CD14-positive monocyte (primary cell): ENCODE results near the gene HS6ST1. TPM values are rescaled to one million over a fixed set of nuclear protein-coding genes. Genes with fewer than 3 reads are reported as not detected.

Source experiments
- DNase-seq, 3 donors: peaks; one replicate each; pipeline ENCODE4 v3.0.0-alpha.2; 2011 to 2022
- H2AFZ ChIP-seq: 2 replicates; pipeline ENCODE4 v1.6.0; 2012; ENCODE audit warnings: mild to moderate bottlenecking, low read depth, low read length, inconsistent platforms; ENCODE audit not compliant: insufficient read depth, poor library complexity, severe bottlenecking
- H3K27ac ChIP-seq, 2 donors: 1 replicate in 1 of 2; 2 replicates in 1 of 2; pipeline ENCODE4 v1.5.1; 2012 to 2013; ENCODE audit warnings: low read length in 2 of 2, control low read depth in 1 of 2, inconsistent platforms in 1 of 2, low read depth in 1 of 2, mild to moderate bottlenecking in 1 of 2
- H3K27me3 ChIP-seq, 2 donors: one replicate each; pipeline versions ENCODE4 v1.6.0 to v1.6.1; 2011 to 2013; ENCODE audit warnings: low read length in 2 of 2; ENCODE audit not compliant: control insufficient read depth in 2 of 2, insufficient read depth in 2 of 2
- H3K36me3 ChIP-seq, 2 donors: replicated peaks in 1 of 2; 1 replicate in 1 of 2; 2 replicates in 1 of 2; pipeline versions ENCODE4 v1.5.1 to v1.6.1; 2012 to 2013; ENCODE audit warnings: low read length in 2 of 2, control low read depth in 1 of 2, inconsistent platforms in 1 of 2, mild to moderate bottlenecking in 1 of 2; ENCODE audit not compliant: insufficient read depth in 2 of 2, control insufficient read depth in 1 of 2
- H3K4me1 ChIP-seq, 2 donors: 1 replicate in 1 of 2; 2 replicates in 1 of 2; pipeline versions ENCODE4 v1.5.1 to v1.6.1; 2012 to 2013; ENCODE audit warnings: low read length in 2 of 2, control low read depth in 1 of 2, inconsistent platforms in 1 of 2, mild to moderate bottlenecking in 1 of 2, moderate library complexity in 1 of 2; ENCODE audit not compliant: insufficient read depth in 2 of 2, control insufficient read depth in 1 of 2
- H3K4me2 ChIP-seq: replicated peaks from 2 replicates; pipeline ENCODE3; 2012; ENCODE audit warnings: low read length, moderate library complexity, mild to moderate bottlenecking; ENCODE audit not compliant: poor library complexity, severe bottlenecking; ENCODE audit errors: extremely low read depth
- H3K4me3 ChIP-seq, 3 experiments: fragments of 200-600 bp in 1 of 3; sonication (generic) in 1 of 3; replicated peaks in 1 of 3; 1 replicate in 2 of 3; 2 replicates in 1 of 3; pipeline ENCODE4 v1.5.1; 2011 to 2013; ENCODE audit warnings: low read length in 3 of 3, mild to moderate bottlenecking in 3 of 3, control low read depth in 2 of 3, low read depth in 2 of 3, inconsistent platforms in 1 of 3, moderate library complexity in 1 of 3
- H3K79me2 ChIP-seq: 2 replicates; pipeline ENCODE4 v1.6.0; 2012; ENCODE audit warnings: mild to moderate bottlenecking, control low read depth, inconsistent platforms, low read length, moderate library complexity; ENCODE audit not compliant: insufficient read depth
- H3K9ac ChIP-seq: 2 replicates; pipeline ENCODE4 v1.6.0; 2017; ENCODE audit warnings: low read length, mild to moderate bottlenecking; ENCODE audit not compliant: insufficient read depth, poor library complexity, severe bottlenecking
- H3K9me3 ChIP-seq, 2 donors: replicated peaks in 1 of 2; 1 replicate in 1 of 2; 2 replicates in 1 of 2; pipeline versions ENCODE4 v1.5.1 to v1.6.1; 2012 to 2013; ENCODE audit warnings: low read length in 2 of 2, control low read depth in 1 of 2; ENCODE audit not compliant: control insufficient read depth in 1 of 2, insufficient read depth in 1 of 2
- H4K20me1 ChIP-seq: 2 replicates; pipeline ENCODE4 v1.6.0; 2012; ENCODE audit warnings: mild to moderate bottlenecking, low read length, control low read depth, moderate library complexity; ENCODE audit not compliant: insufficient read depth
- H3K27ac Mint-ChIP-seq, 7 donors: one replicate each; pipeline ENCODE4 v1.8.0; 2020; ENCODE audit warnings: mild to moderate bottlenecking in 7 of 7, mixed read lengths in 7 of 7, moderate library complexity in 6 of 7, inconsistent platforms in 2 of 7
- H3K27me3 Mint-ChIP-seq, 3 donors: one replicate each; pipeline ENCODE4 v1.8.0; 2021 to 2022; ENCODE audit warnings: low read depth in 3 of 3, mild to moderate bottlenecking in 3 of 3, mixed read lengths in 3 of 3, moderate library complexity in 3 of 3, inconsistent platforms in 1 of 3
- H3K36me3 Mint-ChIP-seq, 2 donors: one replicate each; pipeline ENCODE4 v1.8.0; 2020; ENCODE audit warnings: mixed read lengths in 2 of 2, inconsistent platforms in 1 of 2, mild to moderate bottlenecking in 1 of 2
- H3K4me1 Mint-ChIP-seq: one replicate; pipeline ENCODE4 v1.8.0; 2020; ENCODE audit warnings: mild to moderate bottlenecking, mixed read lengths
- H3K4me3 Mint-ChIP-seq, 2 donors: one replicate each; pipeline ENCODE4 v1.8.0; 2020; ENCODE audit warnings: mild to moderate bottlenecking in 2 of 2, mixed read lengths in 2 of 2, moderate library complexity in 1 of 2
- H3K9me3 Mint-ChIP-seq, 7 donors: one replicate each; pipeline ENCODE4 v1.8.0; 2020 to 2022; ENCODE audit warnings: mixed read lengths in 7 of 7, mild to moderate bottlenecking in 6 of 7, moderate library complexity in 6 of 7, inconsistent platforms in 2 of 7
- WGBS: methylation state at CpG from one replicate; pipeline ENCODE4 v1.1.5; 2013; ENCODE audit warnings: missing lambda C conversion rate; ENCODE audit not compliant: insufficient coverage; 5-methylcytosine and 5-hydroxymethylcytosine counted together
- intact Hi-C, 2 donors: fragments of 100-400 bp; cut with micrococcal nuclease; formaldehyde crosslinking; loops; one replicate each; pipeline versions ENCODE4 v1.15.0 to v1.15.1; 2023
- polyA plus RNA-seq, 3 donors: library from polyadenylated mRNA; depleted of rRNA in 1 of 3; unstranded in 2 of 3; stranded (reverse) in 1 of 3; fragments of 300-500 nt in 2 of 3; fragments of >200 nt in 1 of 3; fragmentation: Illumina TruSeq in 2 of 3; gene quantifications; 1 replicate in 2 of 3; 2 replicates in 1 of 3; pipeline ENCODE4 v1.2.3, GENCODE V29; 2012 to 2021
- TF ChIP-seq, protein P1 (sequence below): fragments of 200-600 bp; IDR thresholded peaks from one replicate; pipeline ENCODE4 v1.8.0; 2022; ENCODE audit warnings: antibody characterized with exemption, mild to moderate bottlenecking

The HS6ST1 gene
- polyA plus RNA-seq, 3 donors, result 2.9 to 5.4 (median 4.0) TPM

DNA sequence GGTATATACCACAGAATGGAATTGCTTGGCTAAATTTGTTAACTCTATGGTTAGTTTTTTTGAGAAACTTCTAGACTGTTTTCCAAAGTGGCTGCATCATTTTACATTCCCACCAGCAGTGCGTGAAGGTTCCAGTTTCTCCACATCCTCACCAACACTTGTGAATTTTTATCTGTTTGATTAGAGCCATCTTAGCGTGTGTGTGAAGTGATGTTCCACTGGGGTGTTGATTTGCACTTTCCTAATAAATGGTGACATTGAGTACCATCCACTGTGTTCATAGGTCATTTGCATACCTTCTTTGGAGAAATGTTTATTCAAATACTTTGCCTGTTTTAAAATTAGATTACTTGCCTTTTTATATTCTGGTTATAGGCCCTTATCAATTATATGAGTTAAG is 37.5 kb upstream of the HS6ST1 start:
- no peaks in the 10 kb centered on the region for H3K27me3 ChIP-seq
- H3K9ac ChIP-seq, result no peak overlapping the region
- Mint-ChIP-seq H3K27me3 (peaks cover 0 to 3% (median 0%) of the 10 kb centered on the region in 3 donors), H3K27ac (no peak overlapping the region), H3K4me3 (no peak overlapping the region), H3K9me3 (peaks cover 9 to 23% (median 15%) of the 10 kb centered on the region in 7 donors), H3K36me3 (no peaks in the 10 kb centered on the region), H3K4me1 (no peaks in the 10 kb centered on the region)
- peaks cover 4 to 5% of the 10 kb centered on the region in 2 donors for H3K9me3 ChIP-seq
- H3K4me1 ChIP-seq, result no peaks in the 10 kb centered on the region
- no peak for DNase-seq
- H4K20me1 ChIP-seq, result no peaks in the 10 kb centered on the region
- H3K79me2 ChIP-seq, result no peaks in the 10 kb centered on the region
- H2AFZ ChIP-seq, result no peak overlapping the region
- TF ChIP-seq, protein P1, sequence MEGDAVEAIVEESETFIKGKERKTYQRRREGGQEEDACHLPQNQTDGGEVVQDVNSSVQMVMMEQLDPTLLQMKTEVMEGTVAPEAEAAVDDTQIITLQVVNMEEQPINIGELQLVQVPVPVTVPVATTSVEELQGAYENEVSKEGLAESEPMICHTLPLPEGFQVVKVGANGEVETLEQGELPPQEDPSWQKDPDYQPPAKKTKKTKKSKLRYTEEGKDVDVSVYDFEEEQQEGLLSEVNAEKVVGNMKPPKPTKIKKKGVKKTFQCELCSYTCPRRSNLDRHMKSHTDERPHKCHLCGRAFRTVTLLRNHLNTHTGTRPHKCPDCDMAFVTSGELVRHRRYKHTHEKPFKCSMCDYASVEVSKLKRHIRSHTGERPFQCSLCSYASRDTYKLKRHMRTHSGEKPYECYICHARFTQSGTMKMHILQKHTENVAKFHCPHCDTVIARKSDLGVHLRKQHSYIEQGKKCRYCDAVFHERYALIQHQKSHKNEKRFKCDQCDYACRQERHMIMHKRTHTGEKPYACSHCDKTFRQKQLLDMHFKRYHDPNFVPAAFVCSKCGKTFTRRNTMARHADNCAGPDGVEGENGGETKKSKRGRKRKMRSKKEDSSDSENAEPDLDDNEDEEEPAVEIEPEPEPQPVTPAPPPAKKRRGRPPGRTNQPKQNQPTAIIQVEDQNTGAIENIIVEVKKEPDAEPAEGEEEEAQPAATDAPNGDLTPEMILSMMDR, result no peak
- intact Hi-C loops, result no loop called here
- no peaks in the 10 kb centered on the region for H3K36me3 ChIP-seq
- H3K4me3 ChIP-seq, result no peak overlapping the region
- no peak overlapping the region for H3K27ac ChIP-seq
- H3K4me2 ChIP-seq, result no peak overlapping the region
- no CpG with 5 or more reads among the region's 2 CpGs for WGBS

DNA sequence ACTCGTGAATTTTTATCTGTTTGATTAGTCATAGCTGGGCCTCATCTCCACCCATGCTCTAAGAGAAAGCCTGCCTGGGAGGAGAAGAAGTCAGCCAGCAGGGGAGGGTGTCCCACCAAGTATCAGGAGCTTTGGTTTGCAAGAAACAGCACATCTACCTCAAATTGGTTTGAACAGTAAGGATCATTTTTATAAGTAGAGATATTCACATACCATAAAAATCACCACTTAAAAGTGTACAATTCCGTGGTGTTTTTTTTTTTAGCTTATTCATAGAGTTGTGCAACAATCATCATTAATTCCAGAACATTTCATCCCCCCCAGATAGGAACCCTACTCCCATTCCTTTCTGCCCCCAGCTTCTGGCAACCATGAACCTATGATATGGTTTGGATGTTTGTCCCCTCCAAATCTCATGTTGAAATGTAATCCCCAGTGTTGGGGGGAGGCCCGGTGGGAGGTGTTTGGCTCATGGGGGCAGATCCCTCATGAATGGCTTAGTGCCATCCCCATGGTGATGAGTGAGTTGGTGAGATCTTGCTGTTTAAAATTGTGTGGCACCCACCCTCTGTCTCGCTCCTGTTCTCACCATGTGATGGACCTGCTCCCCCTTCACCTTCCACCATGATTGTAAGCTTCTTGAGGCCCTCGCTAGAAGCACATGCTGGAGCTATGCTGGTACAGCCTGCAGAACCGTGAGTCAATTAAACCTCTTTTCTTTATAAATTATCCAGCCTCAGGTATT is 36.2 kb upstream of the HS6ST1 start:
- H3K4me3 ChIP-seq, result no peak overlapping the region
- no peaks in the 10 kb centered on the region for H3K4me1 Mint-ChIP-seq
- no peak overlapping the region for H3K4me3 Mint-ChIP-seq
- no peak overlapping the region for H3K27ac Mint-ChIP-seq
- DNase-seq, result no peak
- H3K9me3 Mint-ChIP-seq, result peaks cover 8 to 26% (median 15%) of the 10 kb centered on the region in 7 donors
- no peak overlapping the region for H3K9ac ChIP-seq
- H3K9me3 ChIP-seq, result peaks cover 4 to 5% of the 10 kb centered on the region in 2 donors
- TF ChIP-seq, protein P1, result no peak
- no peaks in the 10 kb centered on the region for H3K36me3 ChIP-seq
- H3K4me1 ChIP-seq, result no peaks in the 10 kb centered on the region
- no peak overlapping the region for H3K27ac ChIP-seq
- intact Hi-C loops, result no loop called here
- H3K36me3 Mint-ChIP-seq, result no peaks in the 10 kb centered on the region
- H4K20me1 ChIP-seq, result no peaks in the 10 kb centered on the region
- no peak overlapping the region for H3K4me2 ChIP-seq
- H3K79me2 ChIP-seq, result no peaks in the 10 kb centered on the region
- peaks cover 0 to 1% (median 0%) of the 10 kb centered on the region in 3 donors for H3K27me3 Mint-ChIP-seq
- 100% methylated on average over 3 of the region's 6 CpGs for WGBS
- no peak overlapping the region for H2AFZ ChIP-seq
- H3K27me3 ChIP-seq, result no peaks in the 10 kb centered on the region
